Right atrium auricular region (tissue), 2 donors: Measurements from ENCODE around the gene VARS1. TPM values are rescaled to one million over a fixed set of nuclear protein-coding genes. Genes with fewer than 3 reads are reported as not detected.

ENCODE experiments used
- DNase-seq: peaks from one replicate; pipeline ENCODE4 v3.0.0-alpha.2; 2019; ENCODE audit warnings: low spot score
- H3K27ac ChIP-seq, 2 donors: fragments of 200-600 bp; sonication (generic); 1 replicate in 1 of 2; 2 replicates in 1 of 2; pipeline ENCODE4 v1.5.1; 2016 to 2019
- H3K27me3 ChIP-seq, 2 donors: fragments of 200-600 bp; sonication (generic); one replicate each; pipeline versions ENCODE4 v1.5.1 to v1.6.0; 2017 to 2019
- H3K36me3 ChIP-seq: fragments of 200-600 bp; sonication (generic); one replicate; pipeline ENCODE4 v1.5.1; 2016
- H3K4me1 ChIP-seq, 2 donors: fragments of 200-600 bp; sonication (generic); one replicate each; pipeline versions ENCODE4 v1.5.1 to v1.6.0; 2017 to 2019
- H3K4me3 ChIP-seq, 2 donors: fragments of 200-600 bp; sonication (generic); 1 replicate in 1 of 2; 2 replicates in 1 of 2; pipeline ENCODE4 v1.5.1; 2017 to 2019; ENCODE audit warnings: mild to moderate bottlenecking in 1 of 2, moderate library complexity in 1 of 2
- H3K9me3 ChIP-seq, 2 donors: fragments of 200-600 bp; sonication (generic); one replicate each; pipeline ENCODE4 v1.5.1; 2019
- CTCF ChIP-seq, 2 donors: fragments of 200-600 bp; sonication (generic); IDR thresholded peaks; one replicate each; pipeline ENCODE4 v1.5.1; 2019; ENCODE audit warnings: antibody characterized with exemption in 2 of 2
- total RNA-seq, 2 donors: library from RNA; depleted of rRNA; stranded (reverse); fragments of >200 nt; gene quantifications; one replicate each; pipeline ENCODE4 v1.1.0, GENCODE V29; 2016

Gene VARS1
- total RNA-seq, 2 donors from 2014 or later: 15.3 to 24.6 TPM

DNA sequence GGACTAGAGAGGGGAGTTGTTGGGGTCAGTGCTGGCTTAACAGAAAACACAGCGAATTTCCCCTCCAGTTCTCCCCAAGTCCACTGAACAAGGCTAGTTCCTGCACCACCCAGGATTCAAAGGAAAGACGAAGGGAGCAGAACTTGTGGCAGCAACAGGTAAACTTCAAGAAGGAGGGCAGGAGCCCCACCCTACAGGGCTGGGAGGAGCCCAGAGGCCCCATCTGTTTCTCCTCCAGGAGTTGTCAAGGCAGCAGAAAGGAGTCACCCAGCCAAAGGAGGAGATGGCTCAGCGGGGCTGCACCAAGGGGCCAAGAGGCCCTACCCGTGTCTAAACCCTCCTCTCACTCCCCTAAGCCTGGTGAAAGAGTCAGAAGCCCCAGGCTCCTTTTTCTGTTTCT lies 31.4 kb downstream of the VARS1 start:
- Histone ChIP-seq H3K9me3 (no peaks in the 10 kb centered on the region), H3K4me1 (peaks cover 0 to 4% of the 10 kb centered on the region in 2 donors), H3K36me3 (no peaks in the 10 kb centered on the region), H3K27me3 (no peaks in the 10 kb centered on the region), H3K4me3 (no peak overlapping the region), H3K27ac (no peak overlapping the region)
- no peak for DNase-seq
- TF ChIP-seq CTCF (IDR thresholded peaks at IDR 0.05): no peak

DNA sequence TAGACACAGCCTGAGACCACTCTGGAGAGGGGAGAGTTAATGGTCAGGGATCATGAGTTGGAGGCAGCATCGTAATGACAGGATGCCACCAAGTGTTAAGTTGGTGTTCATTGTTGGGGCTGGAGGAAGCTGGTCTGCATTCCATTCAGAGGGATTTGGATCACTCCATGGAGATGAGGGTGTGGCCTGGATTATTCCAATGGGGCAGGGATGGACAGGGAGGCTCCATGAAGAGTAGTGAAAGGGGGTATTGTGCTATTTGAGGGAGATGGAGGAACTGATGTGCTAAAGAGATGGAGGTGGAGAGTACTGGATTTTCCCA lies 32.0 kb downstream of the VARS1 start:
- no peaks in the 10 kb centered on the region for H3K36me3 ChIP-seq
- no peak for TF ChIP-seq CTCF (IDR thresholded peaks at IDR 0.05)
- DNase-seq: no peak
- no peaks in the 10 kb centered on the region for H3K9me3 ChIP-seq
- no peaks in the 10 kb centered on the region for H3K27me3 ChIP-seq
- H3K27ac ChIP-seq: no peak overlapping the region
- H3K4me1 ChIP-seq: peaks cover 0 to 4% of the 10 kb centered on the region in 2 donors
- H3K4me3 ChIP-seq: no peak overlapping the region

DNA sequence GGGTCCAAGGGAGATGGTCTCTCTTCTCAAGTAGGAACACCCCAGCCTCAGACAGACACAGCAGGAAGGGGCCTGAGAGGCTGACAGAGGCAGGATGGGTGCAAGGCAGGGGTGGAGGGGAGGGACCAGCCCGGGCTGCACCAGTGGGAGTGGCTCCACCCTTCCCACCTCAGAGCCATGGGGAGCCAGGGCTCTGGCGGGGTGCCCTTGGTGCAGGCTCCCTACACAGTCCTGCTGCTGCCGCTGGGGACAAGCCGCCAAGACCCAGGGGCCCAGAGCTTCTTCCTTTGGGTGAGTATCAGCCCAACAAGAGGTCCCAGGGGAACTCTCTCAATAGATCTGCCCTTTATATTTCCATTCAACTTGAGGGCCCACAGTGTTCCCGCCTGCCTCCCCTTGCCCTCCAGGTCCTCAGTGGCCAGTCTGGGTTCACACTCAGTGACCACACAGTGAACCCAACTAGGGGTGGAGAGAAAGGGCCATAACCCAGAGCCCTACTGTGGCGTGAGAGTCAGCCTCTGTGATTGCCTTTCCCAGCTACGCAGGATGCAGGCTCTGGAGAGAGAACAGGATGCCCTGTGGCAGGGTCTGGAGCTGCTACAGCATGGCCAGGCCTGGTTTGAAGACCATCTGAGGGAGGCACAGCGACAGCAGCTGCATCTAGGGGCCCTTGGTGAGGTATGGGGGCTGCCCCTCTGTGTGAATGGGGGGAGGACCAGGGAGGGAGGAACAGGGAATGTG lies 32.5 kb downstream of the VARS1 start:
- peaks cover 0 to 4% of the 10 kb centered on the region in 2 donors for H3K4me1 ChIP-seq
- H3K4me3 ChIP-seq: no peak overlapping the region
- no peaks in the 10 kb centered on the region for H3K9me3 ChIP-seq
- DNase-seq: no peak
- H3K27ac ChIP-seq: no peak overlapping the region
- TF ChIP-seq CTCF (IDR thresholded peaks at IDR 0.05): no peak
- H3K36me3 ChIP-seq: no peaks in the 10 kb centered on the region
- no peaks in the 10 kb centered on the region for H3K27me3 ChIP-seq

GRCh38 chr6:31762356-31762755 lies 33.2 kb downstream of the VARS1 start, which contains the start of gene SAPCD1:
Gene SAPCD1 (plus strand): TSS chr6:31762656. CDS start chr6:31763055, 399 bp downstream.
- no peak within 1 kb of the TSS for H3K27ac ChIP-seq
- no peaks in the 10 kb centered on the region for H3K27me3 ChIP-seq
- no peaks in the 10 kb centered on the region for H3K9me3 ChIP-seq
- no peak within 1 kb of the TSS for H3K4me3 ChIP-seq
- no peaks in the 10 kb centered on the region for H3K36me3 ChIP-seq
- no peak for DNase-seq
- no peak for TF ChIP-seq CTCF (IDR thresholded peaks at IDR 0.05)
- H3K4me1 ChIP-seq: peaks cover 0 to 4% of the 10 kb centered on the region in 2 donors

GRCh38 chr6:31761343-31761742 lies 34.2 kb downstream of the VARS1 start:
- H3K4me3 ChIP-seq: no peak overlapping the region
- DNase-seq: no peak
- no peak for TF ChIP-seq CTCF (IDR thresholded peaks at IDR 0.05)

GRCh38 chr6:31760790-31761189 lies 34.8 kb downstream of the VARS1 start:
- Histone ChIP-seq H3K27ac (no peak overlapping the region), H3K4me1 (peaks cover 0 to under 1% of the 10 kb centered on the region in 2 donors), H3K27me3 (no peaks in the 10 kb centered on the region), H3K36me3 (no peaks in the 10 kb centered on the region), H3K9me3 (no peaks in the 10 kb centered on the region), H3K4me3 (no peak overlapping the region)
- no peak for DNase-seq
- no peak for TF ChIP-seq CTCF (IDR thresholded peaks at IDR 0.05)

More at GRCh38 chr6:31761343-31761742, 34.2 kb downstream of the VARS1 start:
- H3K9me3 ChIP-seq: no peaks in the 10 kb centered on the region
- H3K36me3 ChIP-seq: no peaks in the 10 kb centered on the region
- no peak overlapping the region for H3K27ac ChIP-seq
- peaks cover 0 to 4% of the 10 kb centered on the region in 2 donors for H3K4me1 ChIP-seq
- H3K27me3 ChIP-seq: no peaks in the 10 kb centered on the region
